Thymus (tissue), 11 donors: ENCODE measurements around the gene SEMA3B. TPM values are rescaled to one million over a fixed set of nuclear protein-coding genes. Genes with fewer than 3 reads are reported as not detected.
A peak's percentile ranks its signal among the peaks of the same experiment; 100 is the strongest.
"Not testable (repeated sequence)": the region's sequence is repeated elsewhere in the genome, so short reads cannot be mapped to it uniquely, and the experiment has no call there.

ENCODE experiments used
- DNase-seq, 9 donors: peaks; one replicate each; pipeline ENCODE4 v3.0.0-alpha.2; 2013; ENCODE audit warnings: low spot score in 9 of 9, low read depth in 6 of 9, missing footprints in 1 of 9
- H3K27ac ChIP-seq, 2 donors: one replicate each; pipeline ENCODE4 v1.5.1; 2013; ENCODE audit warnings: control low read depth in 1 of 2, low read depth in 1 of 2, low read length in 1 of 2, mild to moderate bottlenecking in 1 of 2, moderate library complexity in 1 of 2
- H3K27me3 ChIP-seq, 2 donors: one replicate each; pipeline ENCODE4 v1.5.1; 2013; ENCODE audit warnings: low read length in 1 of 2; ENCODE audit not compliant: control insufficient read depth in 2 of 2, insufficient read depth in 1 of 2
- H3K36me3 ChIP-seq, 2 donors: one replicate each; pipeline ENCODE4 v1.5.1; 2013; ENCODE audit warnings: low read length in 1 of 2, mild to moderate bottlenecking in 1 of 2, moderate library complexity in 1 of 2; ENCODE audit not compliant: control insufficient read depth in 2 of 2, insufficient read depth in 2 of 2
- H3K4me1 ChIP-seq, 2 donors: one replicate each; pipeline ENCODE4 v1.5.1; 2013; ENCODE audit warnings: low read length in 2 of 2; ENCODE audit not compliant: control insufficient read depth in 2 of 2, insufficient read depth in 2 of 2
- H3K4me3 ChIP-seq, 2 donors: one replicate each; pipeline ENCODE4 v1.5.1; 2013; ENCODE audit warnings: low read length in 2 of 2, control low read depth in 1 of 2, mild to moderate bottlenecking in 1 of 2
- H3K9me3 ChIP-seq, 2 donors: one replicate each; pipeline ENCODE4 v1.5.1; 2013; ENCODE audit warnings: low read length in 1 of 2, mild to moderate bottlenecking in 1 of 2; ENCODE audit not compliant: control insufficient read depth in 2 of 2, insufficient read depth in 1 of 2
- WGBS: extraction: QIAGEN DNeasy Blood & Tissue Kit; methylation state at CpG from one replicate; pipeline ENCODE4 v1.1.7; 2013; 5-methylcytosine and 5-hydroxymethylcytosine counted together
- polyA plus RNA-seq: library from polyadenylated mRNA; stranded (reverse); fragments of 200-250 nt; gene quantifications from one replicate; pipeline ENCODE4 v1.2.3, GENCODE V29; 2013
- total RNA-seq: library from RNA; stranded (reverse); fragments of 120-200 nt; gene quantifications from one replicate; pipeline ENCODE4 v1.2.4, GENCODE V29; 2013
- donor health status: healthy.

The SEMA3B gene
- total and polyA plus RNA-seq, 2 donors, result 0.66 to 4.8 TPM

GRCh38 chr3:50227390-50228183 is 41.4 kb upstream of the SEMA3B start:
- WGBS, result under 1% methylated on average over 51 of the region's 51 CpGs
- Histone ChIP-seq H3K9me3 (no peaks in the 10 kb centered on the region), H3K4me1 (peaks cover 5 to 37% of the 10 kb centered on the region in 2 donors), H3K36me3 (no peaks in the 10 kb centered on the region), H3K27me3 (peaks cover 0 to 12% of the 10 kb centered on the region in 2 donors), H3K4me3 (peak overlapping the region; percentile 63 to 90), H3K27ac (peak overlapping the region; percentile 86 to 88)
- DNase-seq, result peak in 7 of 9 donors; percentile 81 to 96 (median 88)

GRCh38 chr3:50228184-50228763 is 40.7 kb upstream of the SEMA3B start:
- not testable (repeated sequence) for DNase-seq, H3K36me3 ChIP-seq, H3K9me3 ChIP-seq
- peak overlapping the region; percentile 63 to 90 for H3K4me3 ChIP-seq
- peaks cover 5 to 37% of the 10 kb centered on the region in 2 donors for H3K4me1 ChIP-seq
- H3K27me3 ChIP-seq, result peaks cover 0 to 12% of the 10 kb centered on the region in 2 donors
- 68% methylated on average over 15 of the region's 15 CpGs for WGBS
- peak overlapping the region; percentile 86 to 88 for H3K27ac ChIP-seq

- peaks cover 5 to 37% of the 10 kb centered on the region in 2 donors for H3K4me1 ChIP-seq
- H3K9me3 ChIP-seq, result no peaks in the 10 kb centered on the region
- no peak overlapping the region for H3K27ac ChIP-seq
- DNase-seq, result no peak
- no peak overlapping the region for H3K4me3 ChIP-seq
- no peaks in the 10 kb centered on the region for H3K36me3 ChIP-seq
- WGBS, result 99% methylated on average over 3 of the region's 3 CpGs
- peaks cover 0 to 12% of the 10 kb centered on the region in 2 donors for H3K27me3 ChIP-seq
These were observed 39.5 kb upstream of the SEMA3B start for GRCh38 chr3:50229490-50229889.

- Histone ChIP-seq H3K27ac (no peak overlapping the region), H3K36me3 (no peaks in the 10 kb centered on the region), H3K27me3 (peaks cover 0 to 10% of the 10 kb centered on the region in 2 donors), H3K4me1 (peaks cover 6 to 44% of the 10 kb centered on the region in 2 donors), H3K9me3 (no peaks in the 10 kb centered on the region), H3K4me3 (no peak overlapping the region)
- no peak for DNase-seq
- 89% methylated on average over 8 of the region's 8 CpGs for WGBS
These were observed 38.7 kb upstream of the SEMA3B start for GRCh38 chr3:50230104-50230793.

GRCh38 chr3:50230794-50231125 is 38.2 kb upstream of the SEMA3B start:
- H3K36me3 ChIP-seq, result no peaks in the 10 kb centered on the region
- peaks cover 9 to 48% of the 10 kb centered on the region in 2 donors for H3K4me1 ChIP-seq
- no peaks in the 10 kb centered on the region for H3K9me3 ChIP-seq
- no peak overlapping the region for H3K27ac ChIP-seq
- no peak for DNase-seq
- H3K27me3 ChIP-seq, result peaks cover 0 to 7% of the 10 kb centered on the region in 2 donors
- WGBS, result 98% methylated on average over 4 of the region's 4 CpGs
- no peak overlapping the region for H3K4me3 ChIP-seq

GRCh38 chr3:50231581-50231980 is 37.4 kb upstream of the SEMA3B start:
- Histone ChIP-seq H3K4me1 (peaks cover 9 to 40% of the 10 kb centered on the region in 2 donors), H3K9me3 (no peaks in the 10 kb centered on the region), H3K36me3 (no peaks in the 10 kb centered on the region), H3K27me3 (peaks cover 0 to 2% of the 10 kb centered on the region in 2 donors), H3K27ac (no peak overlapping the region), H3K4me3 (no peak overlapping the region)
- 94% methylated on average over 5 of the region's 5 CpGs for WGBS
- no peak for DNase-seq

GRCh38 chr3:50232303-50232702 is 36.6 kb upstream of the SEMA3B start:
- DNase-seq, result no peak
- WGBS, result 97% methylated on average over 3 of the region's 3 CpGs
- peaks cover 12 to 34% of the 10 kb centered on the region in 2 donors for H3K4me1 ChIP-seq

GRCh38 chr3:50233176-50233575 is 35.8 kb upstream of the SEMA3B start:
- Histone ChIP-seq H3K4me1 (peaks cover 11 to 35% of the 10 kb centered on the region in 2 donors), H3K9me3 (no peaks in the 10 kb centered on the region), H3K4me3 (no peak overlapping the region), H3K27ac (no peak overlapping the region), H3K27me3 (no peaks in the 10 kb centered on the region), H3K36me3 (no peaks in the 10 kb centered on the region)
- WGBS, result 96% methylated on average over 4 of the region's 4 CpGs
- DNase-seq, result no peak

More at GRCh38 chr3:50232303-50232702, 36.6 kb upstream of the SEMA3B start:
- H3K27me3 ChIP-seq, result no peaks in the 10 kb centered on the region
- no peak overlapping the region for H3K27ac ChIP-seq
- no peaks in the 10 kb centered on the region for H3K9me3 ChIP-seq
- no peaks in the 10 kb centered on the region for H3K36me3 ChIP-seq
- no peak overlapping the region for H3K4me3 ChIP-seq
